Activated T-helper 1 cell treated with anti-CD3 and anti-CD28 coated beads, Interleukin-2, amount 50 U/mL, for 16 hours (primary cell): Measurements from ENCODE around the gene CACNA2D1.

Source experiments
- DNase-seq, 2 donors: peaks; one replicate each; pipeline ENCODE4 v3.0.0-alpha.2; 2020; ENCODE audit warnings: low read depth in 1 of 2, low spot score in 1 of 2

CACNA2D1 gene

GRCh38 chr7:82347808-82348207, 95.8 kb downstream of the CACNA2D1 start:
- DNase-seq: no peak

GRCh38 chr7:82345886-82346285, 97.7 kb downstream of the CACNA2D1 start:
- DNase-seq: no peak

- DNase-seq: no peak
Observed at GRCh38 chr7:82343716-82344115, 99.9 kb downstream of the CACNA2D1 start.

- no peak for DNase-seq
Observed at GRCh38 chr7:82339958-82340357, 103.6 kb downstream of the CACNA2D1 start.

GRCh38 chr7:82335927-82336326, 107.7 kb downstream of the CACNA2D1 start:
- DNase-seq: no peak

GRCh38 chr7:82335001-82335400, 108.6 kb downstream of the CACNA2D1 start:
- no peak for DNase-seq

- DNase-seq: no peak
Observed at GRCh38 chr7:82331234-82331633, 112.3 kb downstream of the CACNA2D1 start.

- DNase-seq: no peak
Observed at GRCh38 chr7:82330706-82331215, 112.8 kb downstream of the CACNA2D1 start.

- no peak for DNase-seq
Observed at GRCh38 chr7:82327898-82328297, 115.7 kb downstream of the CACNA2D1 start.

- no peak for DNase-seq
Observed at GRCh38 chr7:82325416-82325815, 118.2 kb downstream of the CACNA2D1 start.

- no peak for DNase-seq
Observed at GRCh38 chr7:82323806-82324205, 119.8 kb downstream of the CACNA2D1 start.

GRCh38 chr7:82319674-82320118, 123.9 kb downstream of the CACNA2D1 start:
- no peak for DNase-seq

- DNase-seq: no peak
Observed at GRCh38 chr7:82318786-82319185, 124.8 kb downstream of the CACNA2D1 start.

- DNase-seq: no peak
Observed at GRCh38 chr7:82317760-82318159, 125.8 kb downstream of the CACNA2D1 start.

GRCh38 chr7:82317257-82317721, 126.3 kb downstream of the CACNA2D1 start:
- no peak for DNase-seq

- no peak for DNase-seq
Observed at GRCh38 chr7:82313269-82313668, 130.3 kb downstream of the CACNA2D1 start.

GRCh38 chr7:82312646-82313045, 130.9 kb downstream of the CACNA2D1 start:
- DNase-seq: no peak

- DNase-seq: no peak
Observed at GRCh38 chr7:82305347-82306005, 138.1 kb downstream of the CACNA2D1 start.

GRCh38 chr7:82294865-82295264, 148.7 kb downstream of the CACNA2D1 start:
- DNase-seq: no peak

- DNase-seq: no peak
Observed at GRCh38 chr7:82294382-82294784, 149.2 kb downstream of the CACNA2D1 start.

GRCh38 chr7:82293467-82293866, 150.1 kb downstream of the CACNA2D1 start:
- no peak for DNase-seq

GRCh38 chr7:82291931-82292330, 151.6 kb downstream of the CACNA2D1 start:
- no peak for DNase-seq

GRCh38 chr7:82289889-82290288, 153.7 kb downstream of the CACNA2D1 start:
- DNase-seq: no peak
